NCI-H2227 treated with DMSO at 0.1 percent for 48 hours (cell line): ENCODE data around the gene BCAS3.
"Not testable (repeated sequence)": the region's sequence is repeated elsewhere in the genome, so short reads cannot be mapped to it uniquely, and the experiment has no call there.

ENCODE experiments used
- DNase-seq: peaks from one replicate; lab custom pipeline; 2025; lab: John Stamatoyannopoulos, UW

BCAS3 gene

DNA sequence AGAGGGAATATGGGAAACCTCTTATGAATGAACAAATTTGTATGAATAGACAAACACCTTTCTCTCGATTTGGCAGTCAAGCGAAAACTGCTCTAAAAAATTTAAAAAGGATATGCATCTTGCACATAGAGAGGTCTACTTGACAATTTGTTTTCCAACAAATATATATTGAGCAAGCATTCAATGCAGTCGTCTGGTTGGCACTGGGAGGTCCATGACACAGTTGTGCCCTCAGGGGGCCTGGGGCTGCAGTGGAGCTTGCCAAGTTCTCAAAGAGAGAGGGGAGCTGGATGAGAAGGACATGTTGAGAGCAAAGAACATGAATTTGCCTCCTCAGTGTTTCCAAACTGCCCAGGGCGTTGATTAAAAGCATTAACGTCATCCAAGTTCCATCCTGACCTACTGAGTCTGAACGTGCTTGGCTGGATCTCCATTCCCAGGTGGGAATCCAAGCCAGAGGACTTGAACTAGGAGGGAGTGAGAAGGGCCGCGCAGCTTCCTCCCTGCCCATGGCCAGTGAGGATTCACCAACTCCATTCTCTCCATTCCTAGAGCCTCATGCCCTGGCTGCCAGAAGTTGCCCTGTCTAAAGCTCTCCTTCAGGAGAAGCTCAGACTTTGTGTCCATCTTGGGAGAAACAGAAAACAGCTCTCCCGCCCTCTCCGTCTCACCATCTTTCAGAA is 746.5 kb downstream of the BCAS3 start:
- DNase-seq: no peak

- no peak for DNase-seq
These were observed 748.2 kb downstream of the BCAS3 start for GRCh38 chr17:61425682-61426481.

- no peak for DNase-seq
These were observed 749.0 kb downstream of the BCAS3 start for GRCh38 chr17:61426482-61427304.

DNA sequence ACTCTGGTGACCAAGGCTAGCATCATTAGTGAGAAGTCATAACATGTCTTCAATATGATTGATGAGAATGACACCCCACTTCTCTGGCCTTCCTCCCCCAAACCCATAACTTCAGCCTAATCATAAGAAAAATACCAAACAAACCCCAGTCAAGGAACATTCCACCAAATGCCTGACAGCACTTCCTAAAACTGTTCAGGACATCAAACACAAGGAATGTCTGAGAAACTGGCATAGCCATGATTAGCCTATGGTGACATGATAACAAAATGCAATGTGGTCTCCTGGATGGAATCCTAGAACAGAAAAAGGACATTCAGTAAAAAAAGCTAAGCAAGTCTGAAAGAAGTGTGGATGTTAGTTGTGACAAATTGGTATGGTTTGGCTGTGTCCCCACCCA is 749.9 kb downstream of the BCAS3 start:
- DNase-seq: no peak

- no peak for DNase-seq
These were observed 751.6 kb downstream of the BCAS3 start for GRCh38 chr17:61429274-61429673.

- DNase-seq: not testable (repeated sequence)
These were observed 752.2 kb downstream of the BCAS3 start for GRCh38 chr17:61429831-61430230.

DNA sequence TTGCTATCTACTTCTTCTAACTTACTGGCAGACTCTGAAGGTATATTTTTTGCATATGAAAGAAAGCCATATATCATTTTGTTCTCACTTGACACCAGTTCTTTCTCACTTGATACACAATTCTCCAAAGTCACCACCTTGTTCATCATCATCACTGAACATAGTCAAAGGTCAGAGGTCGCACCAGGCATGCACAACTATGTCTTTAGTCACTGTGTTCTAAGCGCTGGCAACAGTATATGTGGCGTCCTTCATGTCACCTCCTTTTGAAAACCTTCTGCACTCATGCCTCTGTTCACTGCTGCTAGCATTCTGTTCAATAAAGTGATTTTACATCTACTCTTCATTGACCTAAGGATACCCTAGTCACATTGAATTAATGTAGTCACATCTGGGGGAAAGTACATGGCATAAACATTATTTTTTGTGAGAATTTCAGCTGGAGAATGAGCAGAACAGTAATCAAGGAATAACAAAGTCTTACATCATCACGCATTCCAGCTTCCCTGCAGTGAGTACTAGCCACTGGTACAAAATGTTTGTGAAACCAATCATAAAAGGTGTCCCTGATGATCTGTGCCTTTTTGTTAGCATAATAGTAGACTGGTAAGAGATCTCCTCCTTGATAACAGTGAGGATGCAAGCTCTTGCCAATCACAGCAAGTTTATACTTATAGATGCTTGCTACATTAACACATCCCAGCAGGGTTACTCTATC is 754.1 kb downstream of the BCAS3 start:
- no peak for DNase-seq

GRCh38 chr17:61436273-61436672 is 758.6 kb downstream of the BCAS3 start:
- no peak for DNase-seq

- no peak for DNase-seq
These were observed 759.5 kb downstream of the BCAS3 start for GRCh38 chr17:61436995-61437704.

DNA sequence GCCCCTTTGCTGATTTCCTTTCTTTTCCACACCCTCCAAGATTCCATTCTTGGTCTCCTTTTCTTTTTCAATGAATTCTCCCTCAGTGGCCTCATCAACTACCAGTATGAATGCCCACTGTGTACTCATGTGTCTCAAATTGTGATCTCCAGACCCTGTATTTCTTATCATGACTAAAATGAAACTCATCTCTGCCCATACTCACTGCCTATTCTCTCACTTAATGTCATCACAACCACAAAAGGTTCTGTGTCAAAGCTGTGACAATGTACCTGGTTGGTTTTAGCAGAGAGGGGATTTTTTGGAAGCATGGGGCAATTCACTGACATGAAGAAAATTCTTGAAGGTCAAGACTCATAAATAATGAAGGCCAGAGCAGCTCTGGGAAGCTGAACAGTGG is 763.0 kb downstream of the BCAS3 start:
- DNase-seq: no peak

DNA sequence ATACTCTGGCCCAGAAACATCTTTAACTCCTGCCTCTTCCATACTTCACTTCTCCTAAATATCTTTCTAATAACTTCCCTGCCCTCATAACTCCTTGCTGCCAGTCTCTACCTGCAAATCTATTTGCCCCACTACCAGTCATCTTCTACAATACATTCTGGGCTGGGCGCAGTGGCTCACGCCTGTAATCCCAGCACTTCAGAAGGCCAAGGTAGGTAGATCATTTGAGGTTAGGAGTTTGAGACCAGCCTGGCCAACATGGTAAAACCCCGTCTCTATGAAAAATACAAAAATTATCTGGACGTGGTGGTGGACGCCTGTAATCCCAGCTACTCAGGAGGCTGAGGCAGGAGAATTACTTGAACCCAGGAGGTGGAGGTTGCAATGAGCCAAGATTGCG is 763.9 kb downstream of the BCAS3 start:
- DNase-seq: not testable (repeated sequence)

DNA sequence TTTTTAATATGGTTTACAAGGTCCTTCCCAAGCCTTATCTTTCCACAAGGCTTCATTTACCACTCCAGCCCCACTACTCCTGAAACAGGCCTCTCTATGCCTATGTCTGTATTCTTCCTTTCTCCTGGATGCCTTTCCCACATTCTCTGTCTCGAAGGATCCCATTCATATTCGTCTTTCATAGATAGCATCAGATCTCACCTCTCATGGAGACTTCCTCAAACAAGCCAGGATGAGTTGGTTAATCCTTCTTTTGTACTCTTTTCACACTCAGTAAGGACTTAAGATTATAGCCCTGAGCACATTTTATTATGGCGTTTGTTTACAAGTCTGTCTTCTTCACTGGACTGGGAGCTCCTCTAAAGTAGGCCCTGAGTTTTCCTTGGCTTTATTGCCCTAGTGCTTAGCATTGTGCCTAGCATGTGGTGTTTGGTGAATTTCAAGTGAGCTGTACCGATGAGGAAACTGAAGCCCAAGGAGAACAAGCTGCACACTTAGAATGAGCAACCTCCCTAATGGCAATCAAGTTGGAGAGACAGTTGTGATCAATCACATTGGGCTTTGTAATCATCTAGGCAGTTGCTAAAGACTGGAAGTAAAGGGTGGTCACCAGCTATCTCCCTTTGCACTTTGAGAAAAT is 764.6 kb downstream of the BCAS3 start:
- no peak for DNase-seq
